ENCODE results near the gene PFN1. TPM values are rescaled to one million over a fixed set of nuclear protein-coding genes. Genes with fewer than 3 reads are reported as not detected.

PFN1 gene
- total and polyA plus RNA-seq, 10 of the 15 experiments (the other 5 are each of a cell fraction or from before 2014, with no cell fraction given), result 154 to 3,892 (median 1,918) TPM

- ChIA-PET RAD21 (ENCODE audit: unreplicated experiment) (interaction anchor here (1.2 kb wide), 1 partner anchor 34 kb away, joined by 4 read pairs; the partner anchor contains the start of gene SPAG7), CTCF (interaction anchor here (0.9 to 1.3 kb wide), 2 partner anchors 25 to 34 kb away, joined by 4 to 5 read pairs; partner anchors contain the start of gene SPAG7), POLR2A (interaction anchor here (0.7 to 1.3 kb wide), 2 partner anchors 20 to 197 kb away, joined by 3 read pairs; no protein-coding TSS in a partner anchor), SMC1A (ENCODE audit: uncharacterized antibody, unreplicated experiment) (no interaction called here)
- H3K4me3 ChIP-seq, result no peak overlapping the region
- no peak overlapping the region for H3K9ac ChIP-seq (ENCODE audit: control insufficient read depth, insufficient read depth, low read length)
- H3K4me1 ChIP-seq (ENCODE audit: control insufficient read depth, insufficient read depth, low read length), result peaks cover 29% of the 10 kb centered on the region
- H4K20me1 ChIP-seq (ENCODE audit: control insufficient read depth, insufficient read depth), result no peaks in the 10 kb centered on the region
- no peak overlapping the region for H3K4me2 ChIP-seq (ENCODE audit: control insufficient read depth, insufficient read depth)
- H3K9me3 ChIP-seq (replicated peaks; ENCODE audit: control insufficient read depth, insufficient read depth, low read length), result no peaks in the 10 kb centered on the region
- no peak overlapping the region for H3K27ac ChIP-seq (ENCODE audit: control insufficient read depth, insufficient read depth)
- no TSS peak for BruUV-seq (replicated peaks)
- in situ Hi-C loops (cut with MboI), result no loop called here
- H3K36me3 ChIP-seq (ENCODE audit: control insufficient read depth in 2 of 2, insufficient read depth in 2 of 2, low read length in 1 of 2), result peaks cover 4 to 14% of the 10 kb centered on the region in 2 experiments; a peak in 3 of 4 replicates
- ATAC-seq (no peak), FAIRE-seq (no peak), DNase-seq (ENCODE audit: low read depth, low spot score) (no peak)
- WGBS (ENCODE audit: insufficient coverage, insufficient replicate concordance, low lambda C conversion rate, missing lambda C conversion rate), result 100% methylated on average over 8 of the region's 16 CpGs
- TF ChIP-seq TAF1 (IDR thresholded peaks at IDR 0.05; ENCODE audit: borderline replicate concordance, low read depth, low read length), result no peak
- TF ChIP-seq BCLAF1 (IDR thresholded peaks at IDR 0.05), result no peak
- no peak for TF ChIP-seq MYB (IDR thresholded peaks at IDR 0.05; ENCODE audit: borderline replicate concordance, low read depth, low read length)
- TF ChIP-seq ZNF687 (IDR thresholded peaks at IDR 0.05), result no peak
- TF ChIP-seq SMARCA5 (IDR thresholded peaks at IDR 0.05), result no peak
- TF ChIP-seq SP1 (IDR thresholded peaks at IDR 0.05; ENCODE audit: low read depth, low read length), result no peak
- TF ChIP-seq PKNOX1 (IDR thresholded peaks at IDR 0.05), result no peak
- no peak for TF ChIP-seq EP300 (IDR thresholded peaks at IDR 0.05; ENCODE audit: borderline replicate concordance in 1 of 2, control insufficient read depth in 1 of 2, low read depth in 2 of 2, low read length in 2 of 2)
- TF ChIP-seq SIN3A (IDR thresholded peaks at IDR 0.05; ENCODE audit: low read depth, low read length), result no peak
- no peak for TF ChIP-seq KLF5 (IDR thresholded peaks at IDR 0.05; ENCODE audit: partially characterized antibody)
- no peak for TF ChIP-seq NR2C1 (IDR thresholded peaks at IDR 0.05)
- TF ChIP-seq ZSCAN29 (IDR thresholded peaks at IDR 0.05), result no peak
- TF ChIP-seq ZNF622 (IDR thresholded peaks at IDR 0.05), result no peak
- no peaks in the 10 kb centered on the region for H3K27me3 ChIP-seq (replicated peaks in 1 of 2; ENCODE audit: control insufficient read depth in 2 of 2, insufficient read depth in 2 of 2, low read length in 1 of 2)
- H2AFZ ChIP-seq (ENCODE audit: control insufficient read depth, low read depth, low read length), result no peak overlapping the region
- H3K79me2 ChIP-seq (ENCODE audit: control insufficient read depth, insufficient read depth, low read length), result peaks cover 9% of the 10 kb centered on the region
- intact Hi-C loops (cut with micrococcal nuclease; ENCODE audit: unreplicated experiment), result no loop called here
Observed at GRCh38 chr17:4933646-4934045, 14.7 kb downstream of the PFN1 start.

Data from GM12878 (cell line).